ENCODE results near the gene CHRM2. TPM values are rescaled to one million over a fixed set of nuclear protein-coding genes. Genes with fewer than 3 reads are reported as not detected.

The CHRM2 gene
- total and polyA plus RNA-seq, 8 donors = 0.56 to 0.98 (median 0.71) TPM

- Histone ChIP-seq H3K9me3 (no peaks in the 10 kb centered on the region), H3K36me3 (no peaks in the 10 kb centered on the region), H3K27me3 (no peaks in the 10 kb centered on the region), H3K4me1 (no peaks in the 10 kb centered on the region), H3K27ac (no peak overlapping the region), H3K4me3 (no peak overlapping the region)
- intact Hi-C loops (cut with DNase I) = no loop called here
- TF ChIP-seq CTCF (IDR thresholded peaks at IDR 0.05) = no peak
- ATAC-seq (no peak), DNase-seq (no peak)
Measured at GRCh38 chr7:137045573-137045972, 177.1 kb downstream of the CHRM2 start.

GRCh38 chr7:137069249-137069963 is 201.0 kb downstream of the CHRM2 start:
- intact Hi-C loops (cut with DNase I) = no loop called here
- no peak for ATAC-seq

More at GRCh38 chr7:137069249-137069963, 201.0 kb downstream of the CHRM2 start:
- Histone ChIP-seq H3K36me3 (no peaks in the 10 kb centered on the region), H3K27ac (no peak overlapping the region), H3K4me1 (no peaks in the 10 kb centered on the region), H3K27me3 (no peaks in the 10 kb centered on the region), H3K9me3 (peaks cover 0 to 5% of the 10 kb centered on the region in 2 donors), H3K4me3 (no peak overlapping the region)
- TF ChIP-seq CTCF (IDR thresholded peaks at IDR 0.05) = no peak
- no peak for DNase-seq

Small RNAs within 50 kb of the gene (microRNA-seq; reads per million reads assigned to microRNA genes)
- gene MIR490 = 2.0 to 2.5 reads per million in 2 donors

Measured in left lung (tissue), 10 donors.